KOPT-K1 (cell line): Measurements from ENCODE around the gene ACYP2.
"Not testable (repeated sequence)": the region's sequence is repeated elsewhere in the genome, so short reads cannot be mapped to it uniquely, and the experiment has no call there.

ENCODE experiments used
- H3K27ac ChIP-seq: fragments of 200-600 bp; sonication (generic); 2 replicates; pipeline ENCODE4 v1.5.1; 2016; ENCODE audit warnings: antibody characterized with exemption, mild to moderate bottlenecking, low read depth, low read length; ENCODE audit not compliant: poor library complexity, severe bottlenecking
- H3K36me3 ChIP-seq: fragments of 200-600 bp; sonication (generic); 2 replicates; pipeline ENCODE4 v1.5.1; 2017; ENCODE audit warnings: antibody characterized with exemption, mild to moderate bottlenecking, low read length, moderate library complexity; ENCODE audit not compliant: insufficient read depth
- H3K9me3 ChIP-seq: fragments of 200-600 bp; sonication (generic); 2 replicates; pipeline ENCODE4 v1.5.1; 2017; ENCODE audit warnings: antibody characterized with exemption, low read length, mild to moderate bottlenecking; ENCODE audit not compliant: insufficient read depth, poor library complexity, severe bottlenecking

Gene ACYP2

GRCh38 chr2:54284826-54285225 lies 169.4 kb downstream of the ACYP2 start:
- Histone ChIP-seq H3K27ac (no peak overlapping the region), H3K36me3 (no peaks in the 10 kb centered on the region), H3K9me3 (no peaks in the 10 kb centered on the region)

- H3K27ac ChIP-seq, result no peak overlapping the region
- no peaks in the 10 kb centered on the region for H3K36me3 ChIP-seq
- no peaks in the 10 kb centered on the region for H3K9me3 ChIP-seq
Observed at GRCh38 chr2:54285451-54285850, 170.0 kb downstream of the ACYP2 start.

- Histone ChIP-seq H3K9me3 (no peaks in the 10 kb centered on the region), H3K36me3 (no peaks in the 10 kb centered on the region), H3K27ac (no peak overlapping the region)
Observed at GRCh38 chr2:54287532-54287931, 172.1 kb downstream of the ACYP2 start.

- no peaks in the 10 kb centered on the region for H3K9me3 ChIP-seq
- no peak overlapping the region for H3K27ac ChIP-seq
- no peaks in the 10 kb centered on the region for H3K36me3 ChIP-seq
Observed at GRCh38 chr2:54289917-54290316, 174.5 kb downstream of the ACYP2 start.

GRCh38 chr2:54290356-54291025 lies 175.1 kb downstream of the ACYP2 start:
- Histone ChIP-seq H3K27ac (no peak overlapping the region), H3K36me3 (no peaks in the 10 kb centered on the region), H3K9me3 (no peaks in the 10 kb centered on the region)

GRCh38 chr2:54294665-54295064 lies 179.2 kb downstream of the ACYP2 start:
- H3K27ac ChIP-seq, H3K36me3 ChIP-seq, H3K9me3 ChIP-seq: not testable (repeated sequence)

- Histone ChIP-seq H3K36me3 (no peaks in the 10 kb centered on the region), H3K27ac (no peak overlapping the region), H3K9me3 (no peaks in the 10 kb centered on the region)
Observed at GRCh38 chr2:54295911-54296310, 180.5 kb downstream of the ACYP2 start.

GRCh38 chr2:54298514-54298913 lies 183.1 kb downstream of the ACYP2 start:
- H3K36me3 ChIP-seq, result no peaks in the 10 kb centered on the region
- H3K27ac ChIP-seq, result no peak overlapping the region
- H3K9me3 ChIP-seq, result no peaks in the 10 kb centered on the region

- no peaks in the 10 kb centered on the region for H3K9me3 ChIP-seq
- H3K36me3 ChIP-seq, result no peaks in the 10 kb centered on the region
- H3K27ac ChIP-seq, result no peak overlapping the region
Observed at GRCh38 chr2:54303631-54304030, 188.2 kb downstream of the ACYP2 start.

- Histone ChIP-seq H3K9me3 (no peaks in the 10 kb centered on the region), H3K27ac (no peak overlapping the region), H3K36me3 (no peaks in the 10 kb centered on the region)
Observed at GRCh38 chr2:54306556-54306955, 191.1 kb downstream of the ACYP2 start.

- no peaks in the 10 kb centered on the region for H3K36me3 ChIP-seq
- H3K9me3 ChIP-seq, result no peaks in the 10 kb centered on the region
- H3K27ac ChIP-seq, result no peak overlapping the region
Observed at GRCh38 chr2:54308186-54308585, 192.8 kb downstream of the ACYP2 start.

- no peaks in the 10 kb centered on the region for H3K36me3 ChIP-seq
Observed at GRCh38 chr2:54308782-54309181, 193.4 kb downstream of the ACYP2 start.

GRCh38 chr2:54310311-54310710 lies 194.9 kb downstream of the ACYP2 start:
- no peaks in the 10 kb centered on the region for H3K9me3 ChIP-seq
- no peak overlapping the region for H3K27ac ChIP-seq
- no peaks in the 10 kb centered on the region for H3K36me3 ChIP-seq

More at GRCh38 chr2:54308782-54309181, 193.4 kb downstream of the ACYP2 start:
- Histone ChIP-seq H3K27ac (no peak overlapping the region), H3K9me3 (no peaks in the 10 kb centered on the region)

GRCh38 chr2:54310961-54311360 lies 195.5 kb downstream of the ACYP2 start:
- H3K9me3 ChIP-seq, result peaks cover 1% of the 10 kb centered on the region
- no peaks in the 10 kb centered on the region for H3K36me3 ChIP-seq
- H3K27ac ChIP-seq, result no peak overlapping the region

GRCh38 chr2:54313147-54313546 lies 197.7 kb downstream of the ACYP2 start:
- Histone ChIP-seq H3K36me3 (no peaks in the 10 kb centered on the region), H3K27ac (no peak overlapping the region), H3K9me3 (peaks cover 8% of the 10 kb centered on the region)

GRCh38 chr2:54317973-54318372 lies 202.6 kb downstream of the ACYP2 start:
- no peaks in the 10 kb centered on the region for H3K36me3 ChIP-seq
- no peak overlapping the region for H3K27ac ChIP-seq
- H3K9me3 ChIP-seq, result peaks cover 8% of the 10 kb centered on the region
